ENCODE results near the gene AIMP1. TPM values are rescaled to one million over a fixed set of nuclear protein-coding genes. Genes with fewer than 3 reads are reported as not detected.

Gene AIMP1
- total RNA-seq, 1 experiment from 2014 or later, result 60.4 TPM

DNA sequence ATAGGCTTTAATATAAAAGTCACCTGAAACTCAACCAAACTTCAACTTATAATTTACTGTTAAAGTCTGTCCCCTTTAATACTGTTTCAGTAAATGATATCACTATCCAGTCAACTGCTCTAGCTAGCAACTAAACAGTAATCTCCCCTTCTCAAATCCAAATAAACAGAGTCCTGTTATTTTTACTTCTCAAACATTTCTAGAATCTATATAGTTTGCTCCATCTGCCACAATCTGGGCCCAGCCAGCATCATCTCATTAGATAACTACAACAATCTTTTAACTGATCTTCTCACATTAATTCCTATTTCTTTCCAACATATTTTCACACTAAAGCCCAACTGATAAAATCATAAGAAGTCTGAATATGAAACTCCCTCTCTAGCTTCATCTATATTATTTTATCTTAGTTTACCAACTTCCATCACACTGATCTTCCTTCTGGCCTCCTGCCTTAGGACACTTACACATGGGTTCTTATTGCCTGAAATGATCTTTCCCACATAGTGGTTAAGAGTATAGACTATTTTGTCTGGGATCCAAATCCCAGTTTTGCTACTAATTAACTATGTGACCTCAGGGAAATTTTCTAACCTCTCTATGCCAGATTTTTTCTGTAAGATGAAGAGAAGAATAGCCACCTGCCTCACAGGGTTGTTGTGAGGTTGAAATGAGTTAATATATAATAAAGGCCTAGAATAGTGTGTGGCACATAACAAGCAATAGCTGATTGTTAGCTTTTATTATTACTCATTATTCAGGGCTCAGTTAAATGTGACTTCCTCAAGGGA lies 18.9 kb upstream of the AIMP1 start:
- no TSS peak for BruUV-seq (replicated peaks)
- CTCF ChIA-PET, result no interaction called here
- intact Hi-C loops (cut with micrococcal nuclease; ENCODE audit: unreplicated experiment), result no loop called here
- H3K4me1 Mint-ChIP-seq (ENCODE audit: low read depth, unreplicated experiment), result peaks cover 11% of the 10 kb centered on the region
- H3K4me3 Mint-ChIP-seq (ENCODE audit: low read depth, unreplicated experiment), result no peak overlapping the region
- TF ChIP-seq CTCF (IDR thresholded peaks at IDR 0.05; ENCODE audit: unreplicated experiment), result no peak
- no peaks in the 10 kb centered on the region for H3K27me3 Mint-ChIP-seq (ENCODE audit: unreplicated experiment)
- H3K27ac Mint-ChIP-seq (ENCODE audit: unreplicated experiment), result no peak overlapping the region
- H3K36me3 Mint-ChIP-seq (ENCODE audit: insufficient read depth, unreplicated experiment), result no peaks in the 10 kb centered on the region
- H3K9me3 Mint-ChIP-seq (ENCODE audit: low read depth, unreplicated experiment), result no peaks in the 10 kb centered on the region
- no peak for DNase-seq

DNA sequence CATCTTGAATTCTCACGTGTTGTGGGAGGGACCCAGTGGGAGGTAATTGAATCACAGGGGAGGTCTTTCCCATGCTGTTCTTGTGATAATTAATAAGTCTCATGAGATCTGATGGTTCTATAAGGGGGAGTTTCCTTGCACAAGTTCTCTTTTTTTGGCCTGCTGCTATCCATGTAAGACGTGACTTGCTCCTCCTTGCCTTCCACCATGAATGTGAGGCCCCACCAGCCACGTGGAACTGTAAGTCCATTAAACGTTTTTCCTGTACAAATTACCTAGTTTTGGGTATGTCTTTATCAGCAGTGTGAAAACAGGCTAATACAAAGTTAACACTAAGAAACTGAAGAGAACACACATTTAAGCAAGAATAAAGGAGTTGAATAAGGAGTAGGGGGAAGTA lies 16.4 kb upstream of the AIMP1 start:
- H3K9me3 Mint-ChIP-seq (ENCODE audit: low read depth, unreplicated experiment), result no peaks in the 10 kb centered on the region
- H3K27me3 Mint-ChIP-seq (ENCODE audit: unreplicated experiment), result no peaks in the 10 kb centered on the region
- no peak for DNase-seq
- intact Hi-C loops (cut with micrococcal nuclease; ENCODE audit: unreplicated experiment), result no loop called here
- H3K4me3 Mint-ChIP-seq (ENCODE audit: low read depth, unreplicated experiment), result no peak overlapping the region
- H3K27ac Mint-ChIP-seq (ENCODE audit: unreplicated experiment), result no peak overlapping the region
- CTCF ChIA-PET, result no interaction called here
- no peak for TF ChIP-seq CTCF (IDR thresholded peaks at IDR 0.05; ENCODE audit: unreplicated experiment)
- BruUV-seq (replicated peaks), result no TSS peak
- H3K36me3 Mint-ChIP-seq (ENCODE audit: insufficient read depth, unreplicated experiment), result no peaks in the 10 kb centered on the region
- H3K4me1 Mint-ChIP-seq (ENCODE audit: low read depth, unreplicated experiment), result peaks cover 11% of the 10 kb centered on the region

DNA sequence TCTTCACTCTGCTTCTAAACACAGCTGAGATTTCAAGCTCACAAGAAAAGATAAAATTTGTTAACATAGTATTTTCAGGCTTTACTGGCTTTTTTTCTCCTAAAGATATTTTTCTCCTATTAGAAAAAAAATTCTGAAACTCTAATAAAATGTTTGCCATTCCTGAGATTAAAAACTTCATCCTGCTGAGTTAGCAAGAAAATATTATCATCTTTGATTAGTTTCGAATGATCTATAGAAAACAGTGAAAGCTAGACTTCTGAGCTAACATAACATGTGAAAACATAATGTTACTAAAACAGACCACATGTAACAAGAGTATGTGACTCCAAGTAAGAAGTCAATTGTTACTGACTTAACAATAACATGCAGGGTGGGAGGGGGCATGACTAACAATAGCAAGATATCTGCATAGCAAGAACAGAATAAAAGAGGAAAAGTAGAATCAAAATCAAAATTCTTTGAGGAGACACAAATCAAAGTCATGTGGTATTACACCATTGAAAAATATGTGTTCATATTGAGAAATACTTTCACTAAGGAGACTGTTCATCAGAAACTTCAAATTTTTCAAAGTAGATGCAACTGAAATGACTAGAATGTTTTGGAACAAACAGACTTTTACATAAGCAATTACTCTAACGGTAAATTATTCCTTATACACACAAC lies 14.8 kb upstream of the AIMP1 start:
- H3K4me1 Mint-ChIP-seq (ENCODE audit: low read depth, unreplicated experiment), result peaks cover 11% of the 10 kb centered on the region
- H3K27me3 Mint-ChIP-seq (ENCODE audit: unreplicated experiment), result no peaks in the 10 kb centered on the region
- intact Hi-C loops (cut with micrococcal nuclease; ENCODE audit: unreplicated experiment), result no loop called here
- TF ChIP-seq CTCF (IDR thresholded peaks at IDR 0.05; ENCODE audit: unreplicated experiment), result no peak
- no peak for DNase-seq
- no peak overlapping the region for H3K27ac Mint-ChIP-seq (ENCODE audit: unreplicated experiment)
- BruUV-seq (replicated peaks), result no TSS peak
- H3K9me3 Mint-ChIP-seq (ENCODE audit: low read depth, unreplicated experiment), result no peaks in the 10 kb centered on the region
- no peaks in the 10 kb centered on the region for H3K36me3 Mint-ChIP-seq (ENCODE audit: insufficient read depth, unreplicated experiment)
- H3K4me3 Mint-ChIP-seq (ENCODE audit: low read depth, unreplicated experiment), result no peak overlapping the region
- CTCF ChIA-PET, result no interaction called here

- H3K27ac Mint-ChIP-seq (ENCODE audit: unreplicated experiment), result no peak overlapping the region
- CTCF ChIA-PET, result no interaction called here
- no peak overlapping the region for H3K4me3 Mint-ChIP-seq (ENCODE audit: low read depth, unreplicated experiment)
- H3K4me1 Mint-ChIP-seq (ENCODE audit: low read depth, unreplicated experiment), result peaks cover 9% of the 10 kb centered on the region
- BruUV-seq (replicated peaks), result no TSS peak
- intact Hi-C loops (cut with micrococcal nuclease; ENCODE audit: unreplicated experiment), result no loop called here
- TF ChIP-seq CTCF (IDR thresholded peaks at IDR 0.05; ENCODE audit: unreplicated experiment), result no peak
- H3K36me3 Mint-ChIP-seq (ENCODE audit: insufficient read depth, unreplicated experiment), result no peaks in the 10 kb centered on the region
- no peaks in the 10 kb centered on the region for H3K9me3 Mint-ChIP-seq (ENCODE audit: low read depth, unreplicated experiment)
- DNase-seq, result no peak
- no peaks in the 10 kb centered on the region for H3K27me3 Mint-ChIP-seq (ENCODE audit: unreplicated experiment)
Measured at GRCh38 chr4:106302062-106302438, 14.3 kb upstream of the AIMP1 start.

All from Calu3 (cell line).